Cardiac fibroblast (primary cell): ENCODE measurements around the gene PTTG1.

Experiments used
- DNase-seq, 2 donors: peaks; one replicate each; pipeline versions ENCODE4 v3.0.0 to v3.0.0-alpha.2; 2010; ENCODE audit warnings: low read depth in 2 of 2
- H3K4me3 ChIP-seq, 2 donors: replicated peaks in 1 of 2; 1 replicate in 1 of 2; 2 replicates in 1 of 2; pipeline ENCODE4 v1.5.1; 2011; ENCODE audit warnings: low read depth in 2 of 2, low read length in 2 of 2, mild to moderate bottlenecking in 2 of 2, moderate library complexity in 1 of 2
- CTCF ChIP-seq: IDR thresholded peaks from one replicate; pipeline ENCODE4 v1.5.1; 2011; ENCODE audit warnings: low read depth, mild to moderate bottlenecking, low read length, inconsistent platforms

PTTG1 gene

DNA sequence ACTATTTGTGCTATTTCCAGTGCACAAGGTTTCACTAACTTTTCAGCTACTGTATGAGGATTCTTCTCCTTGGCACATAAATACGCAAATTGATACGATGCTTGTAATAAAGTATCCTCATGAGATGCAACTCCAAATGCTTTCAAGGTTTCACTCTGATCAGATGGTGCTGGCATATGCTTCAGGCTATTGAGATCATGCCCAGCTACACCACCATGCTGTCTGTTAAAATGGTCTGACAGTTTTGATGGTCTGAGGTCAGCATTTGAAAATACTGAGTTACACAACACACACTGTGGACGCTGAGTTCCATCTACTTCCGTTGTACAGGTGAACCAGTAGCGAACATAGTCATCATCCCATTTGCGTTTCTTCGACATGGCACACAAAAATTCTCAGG, 26.5 kb upstream of the PTTG1 start:
- H3K4me3 ChIP-seq, result no peak overlapping the region
- TF ChIP-seq CTCF, result no peak
- no peak for DNase-seq

DNA sequence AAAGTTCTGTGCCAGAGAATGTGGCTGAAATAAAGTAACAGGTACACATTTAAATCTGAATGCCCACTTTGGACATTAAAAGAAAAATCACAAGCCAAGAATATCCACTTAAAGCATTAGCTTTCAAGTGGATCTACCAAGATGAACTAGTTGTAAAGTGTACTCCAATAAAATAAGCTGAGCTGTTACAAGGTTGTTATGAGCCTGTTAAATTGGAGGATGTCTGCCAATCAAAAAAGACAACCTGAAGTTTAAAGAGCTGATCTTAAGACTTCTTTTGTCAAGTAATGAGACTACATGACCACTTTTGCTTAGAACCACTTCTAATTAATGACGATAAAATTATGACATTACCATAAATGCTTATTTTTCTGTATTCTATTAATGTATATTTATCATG, 24.2 kb upstream of the PTTG1 start:
- no peak overlapping the region for H3K4me3 ChIP-seq
- DNase-seq, result no peak
- no peak for TF ChIP-seq CTCF

GRCh38 chr5:160398806-160399205, 22.8 kb upstream of the PTTG1 start:
- peak; percentile 32 to 54 for DNase-seq
- no peak for TF ChIP-seq CTCF
- peak overlapping the region; percentile 70 to 72 for H3K4me3 ChIP-seq

DNA sequence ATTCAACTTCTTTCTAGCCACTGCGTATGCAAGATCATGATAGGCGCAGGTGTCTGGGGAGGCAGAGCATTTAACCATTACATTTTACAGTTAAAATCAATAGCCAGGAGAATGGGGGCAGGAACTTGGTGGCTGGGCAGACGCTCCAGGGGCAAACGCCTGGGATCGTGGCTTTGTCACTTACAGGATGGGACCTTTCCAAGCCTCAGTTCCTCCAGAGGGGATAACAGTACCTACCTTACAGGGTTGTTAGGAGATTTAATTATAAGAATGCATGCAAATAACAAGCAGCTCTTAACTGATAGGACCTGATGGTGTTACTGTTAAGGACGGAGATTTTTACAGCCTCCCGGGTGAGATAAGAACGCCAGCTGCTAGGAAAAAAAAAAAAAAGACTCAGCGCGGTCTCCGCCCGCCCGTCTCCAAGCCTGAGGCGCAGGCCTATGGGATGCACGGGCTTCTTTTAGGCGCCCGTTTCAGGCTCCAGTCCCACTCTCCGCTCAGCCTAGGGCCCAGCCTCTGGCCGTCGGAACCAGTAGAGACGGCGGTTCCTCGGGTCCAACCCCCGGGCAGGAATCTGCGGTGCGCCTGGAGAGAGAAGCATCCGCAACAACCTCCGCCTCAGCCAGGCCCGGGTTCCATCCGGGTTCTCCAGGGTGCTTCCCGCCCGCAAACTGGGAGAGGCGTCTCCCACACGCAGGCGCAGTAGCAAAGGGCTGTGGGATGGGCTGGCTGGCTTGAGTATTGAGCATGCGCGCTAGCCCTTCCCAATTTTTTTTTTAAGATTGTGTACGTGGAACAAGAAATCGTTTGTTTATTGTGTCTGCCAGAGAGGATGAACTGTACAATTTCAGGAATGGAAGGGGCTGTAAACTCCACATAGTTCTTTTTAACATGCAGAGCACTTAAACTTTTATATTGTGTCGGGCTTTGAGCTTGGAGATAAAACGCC, 22.0 kb upstream of the PTTG1 start, which contains the start of gene FAM200C:
TSS of gene FAM200C (minus strand) at position 653 of the 952 bp plus-strand sequence. CDS start 4,564 bp downstream, outside the sequence.
- DNase-seq, result peak; percentile 96 to 97
- peak within 1 kb of the TSS; percentile 70 to 72 for H3K4me3 ChIP-seq
- no peak for TF ChIP-seq CTCF

DNA sequence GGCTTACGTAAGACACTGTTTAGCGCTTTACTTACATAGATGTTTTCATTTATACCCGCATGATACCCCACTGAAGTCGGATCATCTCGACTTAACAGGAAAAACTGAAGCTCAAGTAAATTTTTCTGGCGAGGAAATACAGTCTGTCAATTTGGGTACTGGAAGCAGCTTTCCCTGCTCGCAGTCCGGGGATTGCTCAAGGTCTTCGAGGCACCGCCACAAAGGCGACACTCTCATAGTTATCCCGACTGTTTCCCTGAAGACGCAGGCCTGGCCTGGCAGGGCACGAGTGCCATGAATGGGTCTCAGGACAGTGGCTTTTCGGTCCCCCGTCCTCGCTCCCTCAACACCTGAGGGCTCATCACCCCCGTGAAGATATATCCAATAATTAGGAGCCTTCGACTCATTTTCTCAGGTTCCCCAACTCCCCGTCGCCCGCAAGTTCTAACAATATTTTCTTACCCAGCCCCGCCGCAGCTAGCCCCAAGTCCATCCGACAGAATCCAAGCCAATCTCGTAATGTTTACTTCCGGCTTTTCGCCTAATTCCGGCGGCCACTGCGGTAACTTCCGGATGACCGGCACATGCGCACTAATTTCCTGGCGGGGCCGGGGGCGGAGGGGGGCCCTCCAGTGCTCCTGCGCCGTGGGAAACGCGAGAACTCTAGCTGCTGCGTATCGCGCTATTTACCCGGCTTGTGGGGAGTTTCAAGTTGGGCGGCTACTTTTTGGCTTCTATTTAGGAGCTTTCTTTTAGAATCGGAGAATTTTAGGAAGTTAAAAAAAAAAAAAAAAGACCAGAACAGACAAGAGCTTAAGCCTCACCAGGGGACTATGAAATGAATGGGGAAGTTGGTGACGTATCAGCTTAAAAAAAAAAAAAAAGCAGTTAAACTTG, 2.8 kb upstream of the PTTG1 start, which contains the start of gene SLU7:
TSS of gene SLU7 (minus strand) at position 521 of the 897 bp plus-strand sequence. CDS start 3,787 bp downstream, outside the sequence.
- peak; percentile 98 for DNase-seq
- H3K4me3 ChIP-seq, result peak within 1 kb of the TSS; percentile 89 to 96
- no peak for TF ChIP-seq CTCF

DNA sequence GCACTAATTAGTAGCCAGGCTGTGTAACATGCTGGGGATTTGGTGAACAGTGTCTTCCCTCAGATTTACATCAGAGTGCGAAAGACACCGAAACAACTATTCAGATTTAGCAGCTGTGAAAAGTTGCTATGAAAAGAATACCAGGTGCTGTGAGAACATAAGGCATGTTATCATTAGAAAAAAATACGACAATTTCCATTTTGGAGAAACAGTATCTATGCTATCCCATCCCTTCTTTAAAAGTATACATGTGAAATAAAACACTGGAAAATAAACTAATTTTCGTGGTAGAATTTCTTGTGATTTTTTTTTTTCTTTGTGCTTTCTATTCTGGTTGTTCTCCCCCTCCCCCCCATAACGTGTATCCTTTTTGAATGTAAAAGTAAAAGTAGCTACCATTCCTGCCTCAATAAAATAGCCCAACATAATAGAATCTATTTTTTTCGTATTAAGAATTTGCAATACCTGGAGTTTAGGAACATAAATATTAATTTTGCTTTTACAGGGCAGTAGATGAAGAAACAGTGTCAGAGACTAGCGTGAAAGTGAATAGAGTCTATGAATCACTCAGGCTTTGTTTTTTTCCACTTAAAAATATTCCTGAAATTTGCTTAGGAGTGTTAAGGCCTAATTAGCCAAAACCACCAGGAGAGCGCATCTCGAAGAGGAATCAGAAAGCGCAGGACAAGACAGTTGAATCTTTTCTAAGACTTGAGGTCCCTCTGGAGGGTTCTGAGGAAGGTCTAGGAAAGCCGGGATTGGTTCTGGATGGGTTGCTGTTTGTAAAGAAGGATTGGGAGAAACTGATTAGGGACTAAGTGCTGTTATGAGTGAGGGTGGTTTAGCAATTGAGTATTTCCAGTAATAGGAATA, 2.0 kb upstream of the PTTG1 start:
- no peak for DNase-seq
- TF ChIP-seq CTCF, result no peak
- peak overlapping the region; percentile 89 to 96 for H3K4me3 ChIP-seq
